ENCODE data around the gene CBFA2T3.

- TF ChIP-seq EZH2 (IDR thresholded peaks at IDR 0.05; ENCODE audit: low read depth, low read length, severe bottlenecking) (no peak), SAP30 (IDR thresholded peaks at IDR 0.05; ENCODE audit: insufficient read depth, insufficient replicate concordance, low read length) (no peak), ASH2L (IDR thresholded peaks at IDR 0.05; ENCODE audit: low read length) (no peak), NRF1 (IDR thresholded peaks at IDR 0.05; ENCODE audit: low read depth, low read length) (no peak)
- TF ChIP-seq, protein P1, sequence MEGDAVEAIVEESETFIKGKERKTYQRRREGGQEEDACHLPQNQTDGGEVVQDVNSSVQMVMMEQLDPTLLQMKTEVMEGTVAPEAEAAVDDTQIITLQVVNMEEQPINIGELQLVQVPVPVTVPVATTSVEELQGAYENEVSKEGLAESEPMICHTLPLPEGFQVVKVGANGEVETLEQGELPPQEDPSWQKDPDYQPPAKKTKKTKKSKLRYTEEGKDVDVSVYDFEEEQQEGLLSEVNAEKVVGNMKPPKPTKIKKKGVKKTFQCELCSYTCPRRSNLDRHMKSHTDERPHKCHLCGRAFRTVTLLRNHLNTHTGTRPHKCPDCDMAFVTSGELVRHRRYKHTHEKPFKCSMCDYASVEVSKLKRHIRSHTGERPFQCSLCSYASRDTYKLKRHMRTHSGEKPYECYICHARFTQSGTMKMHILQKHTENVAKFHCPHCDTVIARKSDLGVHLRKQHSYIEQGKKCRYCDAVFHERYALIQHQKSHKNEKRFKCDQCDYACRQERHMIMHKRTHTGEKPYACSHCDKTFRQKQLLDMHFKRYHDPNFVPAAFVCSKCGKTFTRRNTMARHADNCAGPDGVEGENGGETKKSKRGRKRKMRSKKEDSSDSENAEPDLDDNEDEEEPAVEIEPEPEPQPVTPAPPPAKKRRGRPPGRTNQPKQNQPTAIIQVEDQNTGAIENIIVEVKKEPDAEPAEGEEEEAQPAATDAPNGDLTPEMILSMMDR (IDR thresholded peaks at IDR 0.05; ENCODE audit: control extremely low read depth in 1 of 3, insufficient read depth in 1 of 3, low read depth in 1 of 3, low read length in 3 of 3) = no peak
Measured at GRCh38 chr16:89026121-89026612, 49.2 kb upstream of the CBFA2T3 start.
